A673 (cell line): ENCODE measurements around the gene CLEC3B. TPM values are rescaled to one million over a fixed set of nuclear protein-coding genes. Genes with fewer than 3 reads are reported as not detected.

ENCODE experiments used
- BruUV-seq: library from RNA; stranded (reverse); fragments of 400-500 nt; replicated peaks from 2 replicates; lab custom pipeline; 2021; lab: Mats Ljungman, UMichigan
- CTCF ChIA-PET: fragments of 300-600 bp; sonication (Branson Sonifier 250); formaldehyde crosslinking; loops from one replicate; lab custom pipeline; 2022; ENCODE audit warnings: antibody characterized with exemption; lab: Charles Lee
- POLR2A ChIA-PET: fragments of 300-600 bp; sonication (Branson Sonifier 250); formaldehyde crosslinking; loops from one replicate; lab custom pipeline; 2022; ENCODE audit warnings: antibody characterized with exemption; ENCODE audit not compliant: low non-redundant PET; lab: Charles Lee
- DNase-seq: peaks from one replicate; pipeline ENCODE4 v3.0.0-alpha.2; 2015; ENCODE audit warnings: low spot score
- H3K27ac ChIP-seq: fragments of 200-600 bp; sonication (generic); 2 replicates; pipeline ENCODE4 v1.5.1; 2016; ENCODE audit warnings: mixed run types, low read depth, mild to moderate bottlenecking, mixed read lengths, antibody characterized with exemption, low read length; ENCODE audit not compliant: poor library complexity, severe bottlenecking
- H3K27me3 ChIP-seq: fragments of 200-600 bp; sonication (generic); replicated peaks from 2 replicates; pipeline ENCODE4 v1.6.1; 2017; ENCODE audit warnings: mixed run types, low read depth, mild to moderate bottlenecking, mixed read lengths, antibody characterized with exemption, low read length; ENCODE audit not compliant: insufficient read depth, poor library complexity
- H3K36me3 ChIP-seq: fragments of 200-600 bp; sonication (generic); 2 replicates; pipeline ENCODE4 v1.6.1; 2016; ENCODE audit warnings: mixed run types, mild to moderate bottlenecking, mixed read lengths, antibody characterized with exemption, low read length; ENCODE audit not compliant: insufficient read depth, poor library complexity, severe bottlenecking
- H3K4me1 ChIP-seq: fragments of 200-600 bp; sonication (generic); 2 replicates; pipeline ENCODE4 v1.6.1; 2017; ENCODE audit warnings: mixed run types, mild to moderate bottlenecking, mixed read lengths, antibody characterized with exemption, low read length; ENCODE audit not compliant: insufficient read depth, poor library complexity, severe bottlenecking
- H3K4me3 ChIP-seq: fragments of 200-600 bp; sonication (generic); 2 replicates; pipeline ENCODE4 v1.5.1; 2016; ENCODE audit warnings: low read depth, mixed run types, mild to moderate bottlenecking, mixed read lengths, low read length; ENCODE audit not compliant: poor library complexity, severe bottlenecking
- H3K9me3 ChIP-seq: fragments of 200-600 bp; sonication (generic); 2 replicates; pipeline ENCODE4 v1.6.1; 2016; ENCODE audit warnings: mixed run types, low read depth, mild to moderate bottlenecking, mixed read lengths, antibody characterized with exemption, low read length; ENCODE audit not compliant: poor library complexity, severe bottlenecking
- CTCF ChIP-seq: fragments of 300-800, 200-600 bp; sonication (generic); conservative IDR thresholded peaks from 2 replicates; pipeline ENCODE4 v1.5.1; 2017; ENCODE audit warnings: low read depth, mild to moderate bottlenecking, antibody characterized with exemption, low read length, moderate library complexity, mixed read lengths
- EZH2 ChIP-seq: fragments of 200-600 bp; sonication (generic); IDR thresholded peaks from 2 replicates; pipeline ENCODE4 v1.6.1; 2017; ENCODE audit warnings: borderline replicate concordance, low read depth, mild to moderate bottlenecking, mixed read lengths, antibody characterized with exemption, low read length; ENCODE audit not compliant: poor library complexity, severe bottlenecking
- intact Hi-C: fragments of 100-400 bp; cut with micrococcal nuclease; formaldehyde crosslinking; loops from one replicate; pipeline ENCODE4 v1.10.0; 2022; ENCODE audit not compliant: unreplicated experiment
- total RNA-seq: library from RNA; stranded (reverse); gene quantifications from 2 replicates; pipeline ENCODE4 v1.2.3, GENCODE V29; 2021

CLEC3B gene
- total RNA-seq, 1 experiment from 2014 or later: 1.0 TPM

- BruUV-seq: no TSS peak
- no peaks in the 10 kb centered on the region for H3K9me3 ChIP-seq
- H3K27ac ChIP-seq: no peak overlapping the region
- no peaks in the 10 kb centered on the region for H3K36me3 ChIP-seq
- DNase-seq: no peak
- intact Hi-C loops: loop anchor here (10.0 kb wide), 1 partner anchor 1175 kb away; the partner anchor contains the start of gene CCR1
- POLR2A ChIA-PET: no interaction called here
- no peaks in the 10 kb centered on the region for H3K27me3 ChIP-seq
- CTCF ChIA-PET: no interaction called here
- no peak for TF ChIP-seq CTCF
- no peaks in the 10 kb centered on the region for H3K4me1 ChIP-seq
- no peak overlapping the region for H3K4me3 ChIP-seq
Measured at GRCh38 chr3:45029661-45030060, 3.6 kb downstream of the CLEC3B start.

GRCh38 chr3:45031531-45031930, 5.4 kb downstream of the CLEC3B start:
- POLR2A ChIA-PET: no interaction called here
- TF ChIP-seq CTCF (no peak), EZH2 (no peak)
- BruUV-seq: no TSS peak
- Histone ChIP-seq H3K36me3 (no peaks in the 10 kb centered on the region), H3K27me3 (no peaks in the 10 kb centered on the region), H3K9me3 (no peaks in the 10 kb centered on the region), H3K27ac (no peak overlapping the region), H3K4me3 (no peak overlapping the region), H3K4me1 (no peaks in the 10 kb centered on the region)
- DNase-seq: no peak
- CTCF ChIA-PET: no interaction called here
- intact Hi-C loops: loop anchor here (10.0 kb wide), 1 partner anchor 1173 kb away; the partner anchor contains the start of gene CCR1

- no peak for DNase-seq
- Histone ChIP-seq H3K9me3 (no peaks in the 10 kb centered on the region), H3K36me3 (no peaks in the 10 kb centered on the region), H3K27me3 (no peaks in the 10 kb centered on the region), H3K27ac (no peak overlapping the region), H3K4me3 (no peak overlapping the region), H3K4me1 (no peaks in the 10 kb centered on the region)
- CTCF ChIA-PET: no interaction called here
- TF ChIP-seq CTCF: no peak
- no peak for TF ChIP-seq EZH2
- BruUV-seq: no TSS peak
- POLR2A ChIA-PET: no interaction called here
- intact Hi-C loops: loop anchor here (10.0 kb wide), 1 partner anchor 1173 kb away; the partner anchor contains the start of gene CCR1
Measured at GRCh38 chr3:45032113-45032512, 6.0 kb downstream of the CLEC3B start.
